ENCODE measurements around the gene PIP5KL1.

The PIP5KL1 gene, protein sequence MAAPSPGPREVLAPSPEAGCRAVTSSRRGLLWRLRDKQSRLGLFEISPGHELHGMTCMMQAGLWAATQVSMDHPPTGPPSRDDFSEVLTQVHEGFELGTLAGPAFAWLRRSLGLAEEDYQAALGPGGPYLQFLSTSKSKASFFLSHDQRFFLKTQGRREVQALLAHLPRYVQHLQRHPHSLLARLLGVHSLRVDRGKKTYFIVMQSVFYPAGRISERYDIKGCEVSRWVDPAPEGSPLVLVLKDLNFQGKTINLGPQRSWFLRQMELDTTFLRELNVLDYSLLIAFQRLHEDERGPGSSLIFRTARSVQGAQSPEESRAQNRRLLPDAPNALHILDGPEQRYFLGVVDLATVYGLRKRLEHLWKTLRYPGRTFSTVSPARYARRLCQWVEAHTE

GRCh38 chr9:127930231-127931091 is at the start of gene PIP5KL1:
Gene PIP5KL1, minus strand, starts transcription at chr9:127930777. Its CDS starts 25 bp downstream, at chr9:127930752.
- Histone ChIP-seq H4K20me1 (peaks cover 74% of the 10 kb centered on the region), H3K4me3 (peak within 1 kb of the TSS; percentile 73), H3K36me3 (peaks cover 13% of the 10 kb centered on the region), H3K9ac (no peak within 1 kb of the TSS; the same call in 1 of the 2 replicates), H3K9me3 (no peaks in the 10 kb centered on the region), H3K27me3 (peaks cover 51% of the 10 kb centered on the region), H3K27ac (no peak within 1 kb of the TSS), H3K4me2 (peak within 1 kb of the TSS; percentile 100), H3K4me1 (peaks cover 45% of the 10 kb centered on the region)
- no peak for TF ChIP-seq Cebpa-rat (IDR thresholded peaks at IDR 0.05)

DNA sequence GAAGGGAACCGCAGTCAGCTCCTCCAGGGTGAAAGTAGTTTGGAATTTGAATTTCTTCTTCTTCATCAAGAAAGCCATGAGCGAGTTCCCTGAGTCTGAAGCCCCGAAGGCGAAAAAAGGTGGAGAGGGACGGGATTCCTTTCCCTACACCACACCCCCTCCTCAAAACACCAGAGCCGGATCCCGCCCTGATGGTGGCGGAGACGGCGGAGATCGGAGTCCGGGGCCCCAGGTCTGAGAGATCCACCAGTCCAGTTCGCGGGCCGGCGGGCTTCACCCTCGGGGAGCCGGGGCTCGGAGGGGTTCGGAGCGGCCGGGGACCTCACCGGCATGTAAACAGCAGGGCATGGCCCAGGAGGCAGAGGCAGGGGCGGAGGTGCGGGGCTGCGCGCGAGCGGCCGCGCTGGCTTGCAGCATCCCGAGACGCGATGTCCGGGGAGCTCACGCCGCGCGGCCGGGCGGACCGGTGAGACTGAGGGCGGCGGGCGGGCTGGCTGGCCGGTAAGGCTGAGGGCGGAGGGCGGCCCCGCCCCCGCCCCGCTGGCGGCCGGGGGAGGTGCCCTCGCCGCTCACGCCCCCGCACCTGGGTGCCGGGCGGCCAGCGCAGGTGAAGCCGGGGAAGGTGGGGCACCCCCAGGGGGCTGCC is 49.6 kb upstream of the PIP5KL1 start:
- H4K20me1 ChIP-seq, result peaks cover 54% of the 10 kb centered on the region
- H3K36me3 ChIP-seq, result no peaks in the 10 kb centered on the region

GRCh38 chr9:127979333-127980059 is 48.9 kb upstream of the PIP5KL1 start:
- no peaks in the 10 kb centered on the region for H3K9me3 ChIP-seq
- peak overlapping the region; percentile 93 for H3K4me3 ChIP-seq
- peaks cover 88% of the 10 kb centered on the region for H3K4me1 ChIP-seq
- H3K4me2 ChIP-seq, result peak overlapping the region; percentile 99
- H3K27ac ChIP-seq, result peak overlapping the region; percentile 8; the same call in 1 of the 2 replicates
- H3K9ac ChIP-seq, result peak overlapping the region; percentile 80
- H4K20me1 ChIP-seq, result peaks cover 61% of the 10 kb centered on the region
- no peak for TF ChIP-seq Cebpa-rat (IDR thresholded peaks at IDR 0.05)
- no peaks in the 10 kb centered on the region; the same call in 1 of the 2 replicates for H3K27me3 ChIP-seq
- no peaks in the 10 kb centered on the region for H3K36me3 ChIP-seq

More for the DNA sequence above, 49.6 kb upstream of the PIP5KL1 start:
- Histone ChIP-seq H3K27ac (peak overlapping the region; percentile 70), H3K9me3 (no peaks in the 10 kb centered on the region), H3K27me3 (no peaks in the 10 kb centered on the region; the same call in 1 of the 2 replicates), H3K4me1 (peaks cover 88% of the 10 kb centered on the region), H3K4me3 (peak overlapping the region; percentile 93), H3K4me2 (peak overlapping the region; percentile 99), H3K9ac (peak overlapping the region; percentile 80)
- TF ChIP-seq Cebpa-rat (IDR thresholded peaks at IDR 0.05), result no peak

- H3K4me2 ChIP-seq, result peak overlapping the region; percentile 99
- peak overlapping the region; percentile 8; the same call in 1 of the 2 replicates for H3K27ac ChIP-seq
- H3K27me3 ChIP-seq, result no peaks in the 10 kb centered on the region; the same call in 1 of the 2 replicates
- H3K9me3 ChIP-seq, result no peaks in the 10 kb centered on the region
- TF ChIP-seq Cebpa-rat (IDR thresholded peaks at IDR 0.05), result no peak
- peaks cover 88% of the 10 kb centered on the region for H3K4me1 ChIP-seq
- H4K20me1 ChIP-seq, result peaks cover 66% of the 10 kb centered on the region
- peak overlapping the region; percentile 80 for H3K9ac ChIP-seq
- peak overlapping the region; percentile 93 for H3K4me3 ChIP-seq
- no peaks in the 10 kb centered on the region for H3K36me3 ChIP-seq
These were observed 48.4 kb upstream of the PIP5KL1 start for GRCh38 chr9:127979015-127979332.

- peaks cover 75% of the 10 kb centered on the region for H4K20me1 ChIP-seq
- no peaks in the 10 kb centered on the region; the same call in 1 of the 2 replicates for H3K27me3 ChIP-seq
- H3K9ac ChIP-seq, result peak overlapping the region; percentile 41
- peaks cover 88% of the 10 kb centered on the region for H3K4me1 ChIP-seq
- H3K4me2 ChIP-seq, result peak overlapping the region; percentile 99
- no peak for TF ChIP-seq Cebpa-rat (IDR thresholded peaks at IDR 0.05)
- peak overlapping the region; percentile 30; the same call in 1 of the 2 replicates for H3K4me3 ChIP-seq
- H3K9me3 ChIP-seq, result no peaks in the 10 kb centered on the region
- H3K36me3 ChIP-seq, result no peaks in the 10 kb centered on the region
- 0 out of 2 replicates have a peak overlapping the region, but pooled peaks have one; percentile 18 for H3K27ac ChIP-seq
These were observed 47.5 kb upstream of the PIP5KL1 start for GRCh38 chr9:127977884-127978647.

GRCh38 chr9:127977009-127977883 is 46.7 kb upstream of the PIP5KL1 start:
- Histone ChIP-seq H3K27me3 (no peaks in the 10 kb centered on the region; the same call in 1 of the 2 replicates), H3K4me3 (peak overlapping the region; percentile 30; the same call in 1 of the 2 replicates), H3K9ac (peak overlapping the region; percentile 41; the same call in 1 of the 2 replicates), H4K20me1 (peaks cover 83% of the 10 kb centered on the region), H3K27ac (no peak overlapping the region), H3K4me2 (peak overlapping the region; percentile 99), H3K36me3 (no peaks in the 10 kb centered on the region), H3K4me1 (peaks cover 88% of the 10 kb centered on the region), H3K9me3 (no peaks in the 10 kb centered on the region)
- TF ChIP-seq Cebpa-rat (IDR thresholded peaks at IDR 0.05), result no peak

DNA sequence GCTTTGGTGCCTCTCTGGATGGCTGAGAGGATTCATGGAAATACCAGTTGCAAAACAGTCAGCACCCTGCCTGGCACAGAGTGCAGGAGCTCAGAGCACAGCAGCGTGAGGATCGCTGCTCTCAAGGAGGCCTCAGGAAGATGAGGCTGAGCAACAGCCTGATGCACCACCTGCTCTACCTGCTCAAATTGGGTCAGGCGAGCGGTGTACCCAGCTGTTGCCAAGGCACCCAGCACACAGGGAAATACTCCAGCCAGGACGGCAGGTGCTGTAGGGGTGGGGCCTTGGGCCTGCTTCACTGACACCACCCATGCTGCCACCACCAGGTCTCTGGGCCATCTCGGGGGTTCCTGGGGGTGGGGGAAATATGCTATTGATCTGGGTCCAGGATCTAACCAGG is 45.9 kb upstream of the PIP5KL1 start:
- peaks cover 91% of the 10 kb centered on the region for H4K20me1 ChIP-seq
- peaks cover 88% of the 10 kb centered on the region for H3K4me1 ChIP-seq
- no peaks in the 10 kb centered on the region for H3K9me3 ChIP-seq
- no peak overlapping the region for H3K27ac ChIP-seq
- no peak overlapping the region for H3K4me3 ChIP-seq
- peak overlapping the region; percentile 67 for H3K4me2 ChIP-seq
- H3K36me3 ChIP-seq, result no peaks in the 10 kb centered on the region
- H3K9ac ChIP-seq, result no peak overlapping the region
- no peaks in the 10 kb centered on the region; the same call in 1 of the 2 replicates for H3K27me3 ChIP-seq
- no peak for TF ChIP-seq Cebpa-rat (IDR thresholded peaks at IDR 0.05)

Data from BLaER1 (cell line).